Measurements from ENCODE around the gene CASKIN1.
A peak's percentile ranks its signal among the peaks of the same experiment; 100 is the strongest.
"Not testable (repeated sequence)": the region's sequence is repeated elsewhere in the genome, so short reads cannot be mapped to it uniquely, and the experiment has no call there.

- not testable (repeated sequence) for TF ChIP-seq KDM1A (IDR thresholded peaks at IDR 0.05; ENCODE audit: low read depth); CTCF (IDR thresholded peaks at IDR 0.05); EP300 (IDR thresholded peaks at IDR 0.05)
- peak; percentile 47 for TF ChIP-seq POLR2A (IDR thresholded peaks at IDR 0.05; ENCODE audit: low read length)
These were observed 60.5 kb downstream of the CASKIN1 start, which contains the start of gene PKD1 for GRCh38 chr16:2135770-2136490.
